ENCODE results near the gene ACBD4. TPM values are rescaled to one million over a fixed set of nuclear protein-coding genes. Genes with fewer than 3 reads are reported as not detected.
A peak's percentile ranks its signal among the peaks of the same experiment; 100 is the strongest.

Gene ACBD4
- total and polyA plus RNA-seq, 2 of the 13 experiments (the other 11 are each of a cell fraction or from before 2014, with no cell fraction given), result 16.1 to 26.9 TPM

- 0 out of 2 replicates have a peak, but pooled peaks have one; percentile 5 for TF ChIP-seq U2AF2 (IDR thresholded peaks at IDR 0.05; ENCODE audit: low read depth, low read length)
- TF ChIP-seq MXD3 (CRISPR knock-in tag; IDR thresholded peaks at IDR 0.05), result peak; percentile 71; the same call in 1 of the 2 replicates
- no peak for TF ChIP-seq CENPT (CRISPR knock-in tag; IDR thresholded peaks at IDR 0.05; ENCODE audit: low read depth)
- TF ChIP-seq HNRNPL (IDR thresholded peaks at IDR 0.05; ENCODE audit: low read depth, low read length), result 0 out of 2 replicates have a peak, but pooled peaks have one; percentile 69
- peak; percentile 74; the same call in 1 of the 2 replicates for TF ChIP-seq ZNF367 (CRISPR knock-in tag; IDR thresholded peaks at IDR 0.05; ENCODE audit: borderline replicate concordance)
- peak; percentile 11; the same call in 1 of the 2 replicates for TF ChIP-seq MIER2 (CRISPR knock-in tag; IDR thresholded peaks at IDR 0.05)
- peak; percentile 34 for TF ChIP-seq HNF4A (CRISPR knock-in tag; IDR thresholded peaks at IDR 0.05)
- no peak for TF ChIP-seq FOXM1 (CRISPR knock-in tag; IDR thresholded peaks at IDR 0.05)
- TF ChIP-seq TERF1 (CRISPR knock-in tag; IDR thresholded peaks at IDR 0.05), result 0 out of 2 replicates have a peak, but pooled peaks have one; percentile 41
- peak; percentile 86; the same call in 1 of the 2 replicates for TF ChIP-seq KAT7 (CRISPR knock-in tag; IDR thresholded peaks at IDR 0.05; ENCODE audit: borderline replicate concordance)
- peak; percentile 59; the same call in 1 of the 2 replicates for TF ChIP-seq HOXD1 (CRISPR knock-in tag; IDR thresholded peaks at IDR 0.05)
- peak; percentile 57 for TF ChIP-seq TFE3 (CRISPR knock-in tag; IDR thresholded peaks at IDR 0.05)
- TF ChIP-seq ZNF256 (CRISPR knock-in tag; conservative IDR thresholded peaks at IDR 0.05), result no peak
- no peak; the same call in 1 of the 2 replicates for TF ChIP-seq CREB3 (CRISPR knock-in tag; IDR thresholded peaks at IDR 0.05)
- TF ChIP-seq ZNF503 (CRISPR knock-in tag; IDR thresholded peaks at IDR 0.05), result 0 out of 2 replicates have a peak, but pooled peaks have one; percentile 27
- TF ChIP-seq ATF3 (CRISPR knock-in tag; IDR thresholded peaks at IDR 0.05), result peak; percentile 75
- TF ChIP-seq ATF7 (IDR thresholded peaks at IDR 0.05), result peak; percentile 21; the same call in 1 of the 2 replicates
- TF ChIP-seq ATF7 (CRISPR knock-in tag; IDR thresholded peaks at IDR 0.05), result no peak; the same call in 1 of the 2 replicates
- peak; percentile 97 for TF ChIP-seq PTBP1 (IDR thresholded peaks at IDR 0.05; ENCODE audit: low read depth, low read length, poor library complexity, severe bottlenecking)
- TF ChIP-seq ZNF225 (CRISPR knock-in tag; IDR thresholded peaks at IDR 0.05), result peak; percentile 71; the same call in 1 of the 2 replicates
- peak; percentile 91 for TF ChIP-seq IRX3 (CRISPR knock-in tag; IDR thresholded peaks at IDR 0.05; ENCODE audit: borderline replicate concordance, low read depth)
Observed at GRCh38 chr17:45148183-45149036, 12.9 kb downstream of the ACBD4 start, which contains the start of gene HEXIM1 (continued).
